ENCODE data around the gene AQP1. TPM values are rescaled to one million over a fixed set of nuclear protein-coding genes. Genes with fewer than 3 reads are reported as not detected.

AQP1 gene
- total RNA-seq, 3 donors from 2014 or later = 43.0 to 89.6 (median 48.1) TPM

DNA sequence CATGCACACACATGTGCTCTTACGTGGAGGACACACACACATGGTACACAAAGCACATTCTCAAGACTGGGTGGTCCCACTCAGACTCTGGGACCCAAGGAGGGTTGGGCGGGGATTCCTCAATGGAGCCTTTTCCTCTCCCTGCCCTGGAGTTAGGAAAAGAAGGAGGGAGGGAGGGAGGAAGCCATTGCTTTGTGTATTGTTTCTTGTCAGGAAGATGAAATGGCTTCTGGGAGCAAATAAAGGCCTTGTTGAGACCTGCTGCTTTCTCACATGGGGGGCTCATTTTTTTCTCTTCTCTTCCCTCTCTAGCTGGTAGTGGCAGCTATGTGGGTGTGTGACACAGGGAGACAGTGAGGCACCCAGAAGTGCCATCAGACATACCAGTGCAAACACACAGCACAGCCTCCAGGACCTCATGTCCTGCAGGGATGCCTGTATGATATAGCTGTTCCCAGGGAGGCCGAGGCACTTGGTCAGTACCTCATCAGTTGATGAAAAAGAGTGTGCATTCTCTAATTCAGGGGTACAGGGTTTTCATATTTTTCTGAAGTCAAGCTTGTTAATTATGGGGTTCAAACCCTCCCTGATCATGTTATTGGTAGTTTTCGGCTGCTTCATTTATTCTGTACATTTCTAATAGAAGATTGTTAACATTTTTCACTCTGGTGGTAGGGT lies 5.7 kb downstream of the AQP1 start:
- no peak for ATAC-seq
- H3K4me3 ChIP-seq = no peak overlapping the region
- no peaks in the 10 kb centered on the region for H3K9me3 ChIP-seq
- TF ChIP-seq, protein P1, sequence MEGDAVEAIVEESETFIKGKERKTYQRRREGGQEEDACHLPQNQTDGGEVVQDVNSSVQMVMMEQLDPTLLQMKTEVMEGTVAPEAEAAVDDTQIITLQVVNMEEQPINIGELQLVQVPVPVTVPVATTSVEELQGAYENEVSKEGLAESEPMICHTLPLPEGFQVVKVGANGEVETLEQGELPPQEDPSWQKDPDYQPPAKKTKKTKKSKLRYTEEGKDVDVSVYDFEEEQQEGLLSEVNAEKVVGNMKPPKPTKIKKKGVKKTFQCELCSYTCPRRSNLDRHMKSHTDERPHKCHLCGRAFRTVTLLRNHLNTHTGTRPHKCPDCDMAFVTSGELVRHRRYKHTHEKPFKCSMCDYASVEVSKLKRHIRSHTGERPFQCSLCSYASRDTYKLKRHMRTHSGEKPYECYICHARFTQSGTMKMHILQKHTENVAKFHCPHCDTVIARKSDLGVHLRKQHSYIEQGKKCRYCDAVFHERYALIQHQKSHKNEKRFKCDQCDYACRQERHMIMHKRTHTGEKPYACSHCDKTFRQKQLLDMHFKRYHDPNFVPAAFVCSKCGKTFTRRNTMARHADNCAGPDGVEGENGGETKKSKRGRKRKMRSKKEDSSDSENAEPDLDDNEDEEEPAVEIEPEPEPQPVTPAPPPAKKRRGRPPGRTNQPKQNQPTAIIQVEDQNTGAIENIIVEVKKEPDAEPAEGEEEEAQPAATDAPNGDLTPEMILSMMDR (IDR thresholded peaks at IDR 0.05) = no peak
- intact Hi-C loops (cut with DNase I, micrococcal nuclease) = no loop called here
- H3K36me3 ChIP-seq (ENCODE audit: low read depth) = no peaks in the 10 kb centered on the region
- peaks cover 11% of the 10 kb centered on the region for H3K4me1 ChIP-seq (ENCODE audit: low read depth)
- DNase-seq = peak in 2 of 3 donors; percentile 6 to 7

DNA sequence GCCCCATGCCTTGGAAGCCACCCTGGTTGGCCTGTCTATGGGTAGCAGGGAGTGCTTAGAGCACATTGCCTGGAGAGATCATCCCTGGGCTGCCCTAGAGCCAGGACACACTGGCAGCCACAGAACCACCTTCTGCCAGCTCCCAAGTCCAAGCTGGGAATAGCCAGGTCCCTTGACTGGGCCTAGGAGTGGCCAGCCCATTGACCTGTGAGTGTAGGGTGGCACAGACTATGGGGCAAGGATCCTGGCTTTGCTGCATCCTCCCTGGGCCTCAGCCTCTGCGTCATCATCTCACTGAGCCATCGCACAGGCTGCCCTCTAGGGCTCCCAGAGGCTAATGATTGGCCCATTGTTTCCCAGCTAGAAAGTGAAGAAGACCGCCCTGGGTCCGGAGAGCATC lies 7.0 kb downstream of the AQP1 start:
- DNase-seq = peak in 2 of 3 donors; percentile 11 to 13
- Histone ChIP-seq H3K36me3 (ENCODE audit: low read depth) (no peaks in the 10 kb centered on the region), H3K9me3 (no peaks in the 10 kb centered on the region), H3K4me3 (no peak overlapping the region), H3K4me1 (ENCODE audit: low read depth) (peaks cover 11% of the 10 kb centered on the region)
- intact Hi-C loops (cut with DNase I, micrococcal nuclease) = no loop called here
- TF ChIP-seq, protein P1 (IDR thresholded peaks at IDR 0.05) = no peak
- ATAC-seq = no peak

DNA sequence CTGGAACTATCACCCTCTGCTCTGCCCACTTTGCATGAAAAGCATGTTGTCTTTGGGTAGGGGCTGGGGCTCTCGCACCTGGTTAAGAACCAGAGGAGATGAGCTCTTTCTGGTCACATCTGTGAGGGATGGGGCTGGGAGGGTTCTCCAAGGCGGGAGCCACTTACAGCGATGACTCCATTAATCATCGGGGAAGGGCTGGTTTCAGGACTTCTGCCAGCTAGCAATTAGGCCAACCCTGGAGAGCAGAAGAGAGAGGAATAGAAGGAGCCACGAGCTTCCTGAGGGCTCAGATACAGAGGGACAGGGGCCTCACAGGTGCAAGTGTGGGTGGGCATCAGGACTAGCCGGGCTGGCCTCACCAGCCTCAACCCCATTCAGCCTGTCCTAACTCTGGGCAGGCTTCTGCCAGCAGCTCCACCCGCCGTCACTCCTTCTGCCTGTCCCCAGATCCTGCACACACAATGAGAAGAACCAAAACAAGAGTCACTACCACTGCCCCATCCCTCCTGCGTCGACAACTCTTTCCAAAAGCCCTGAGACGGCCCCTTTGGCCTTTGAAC lies 8.4 kb downstream of the AQP1 start:
- Histone ChIP-seq H3K36me3 (ENCODE audit: low read depth) (no peaks in the 10 kb centered on the region), H3K9me3 (no peaks in the 10 kb centered on the region), H3K4me3 (no peak overlapping the region), H3K4me1 (ENCODE audit: low read depth) (peaks cover 4% of the 10 kb centered on the region)
- DNase-seq = peak in 2 of 3 donors; percentile 23 to 38
- TF ChIP-seq, protein P1 (IDR thresholded peaks at IDR 0.05) = no peak
- intact Hi-C loops (cut with DNase I, micrococcal nuclease) = no loop called here
- ATAC-seq = peak; percentile 31

DNA sequence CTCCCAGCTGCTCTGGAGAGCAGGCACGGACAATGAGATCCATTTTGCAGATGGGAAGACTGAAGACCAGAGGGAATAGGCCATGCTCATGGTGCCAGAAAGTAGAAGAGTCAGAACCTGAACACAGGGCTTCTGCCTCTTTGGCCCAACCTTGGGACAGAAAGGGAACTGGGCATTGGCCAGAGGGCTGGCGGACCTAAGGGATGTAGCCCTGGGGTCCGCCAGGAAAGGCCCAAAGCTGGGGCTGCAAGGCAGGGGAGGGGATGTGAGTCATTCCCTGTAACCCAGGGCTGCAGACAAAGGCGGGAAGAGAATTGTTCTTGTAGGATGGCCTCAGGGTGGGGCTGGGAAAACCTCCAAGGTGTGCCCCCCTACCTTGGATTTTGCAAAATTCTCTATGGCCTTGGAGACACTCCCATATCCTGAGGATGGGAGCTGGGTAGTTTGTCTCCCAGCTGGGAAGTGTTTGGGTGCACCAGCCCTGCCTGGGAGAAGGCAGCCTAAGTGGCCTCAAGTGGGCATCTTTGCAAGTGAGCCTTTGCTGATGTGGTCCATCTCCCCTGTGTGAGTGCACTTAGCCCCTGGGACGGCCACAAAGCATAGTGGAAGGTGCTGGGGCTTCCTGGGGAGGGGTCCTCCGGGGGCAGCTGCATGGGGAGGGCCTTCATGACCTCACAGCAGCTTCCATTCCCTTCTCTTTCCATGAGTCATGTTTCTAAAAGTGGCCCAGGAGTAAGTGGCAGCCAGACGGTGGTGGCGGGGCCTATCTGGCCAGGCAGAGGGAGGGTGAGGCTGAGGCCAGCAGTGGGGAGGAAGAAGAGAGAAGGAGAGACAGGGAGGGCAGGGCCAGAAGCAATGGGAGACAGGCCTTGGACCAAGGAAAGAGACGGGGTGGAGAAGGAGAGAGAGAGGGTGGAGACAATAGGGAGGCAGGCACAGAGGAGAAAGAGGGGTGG lies 9.2 kb downstream of the AQP1 start:
- Histone ChIP-seq H3K4me1 (ENCODE audit: low read depth) (peaks cover 4% of the 10 kb centered on the region), H3K9me3 (no peaks in the 10 kb centered on the region), H3K36me3 (ENCODE audit: low read depth) (no peaks in the 10 kb centered on the region), H3K4me3 (no peak overlapping the region)
- TF ChIP-seq, protein P1 (IDR thresholded peaks at IDR 0.05) = no peak
- peak in 2 of 3 donors; percentile 23 to 48 for DNase-seq
- intact Hi-C loops (cut with DNase I, micrococcal nuclease) = no loop called here
- peak; percentile 36 for ATAC-seq

DNA sequence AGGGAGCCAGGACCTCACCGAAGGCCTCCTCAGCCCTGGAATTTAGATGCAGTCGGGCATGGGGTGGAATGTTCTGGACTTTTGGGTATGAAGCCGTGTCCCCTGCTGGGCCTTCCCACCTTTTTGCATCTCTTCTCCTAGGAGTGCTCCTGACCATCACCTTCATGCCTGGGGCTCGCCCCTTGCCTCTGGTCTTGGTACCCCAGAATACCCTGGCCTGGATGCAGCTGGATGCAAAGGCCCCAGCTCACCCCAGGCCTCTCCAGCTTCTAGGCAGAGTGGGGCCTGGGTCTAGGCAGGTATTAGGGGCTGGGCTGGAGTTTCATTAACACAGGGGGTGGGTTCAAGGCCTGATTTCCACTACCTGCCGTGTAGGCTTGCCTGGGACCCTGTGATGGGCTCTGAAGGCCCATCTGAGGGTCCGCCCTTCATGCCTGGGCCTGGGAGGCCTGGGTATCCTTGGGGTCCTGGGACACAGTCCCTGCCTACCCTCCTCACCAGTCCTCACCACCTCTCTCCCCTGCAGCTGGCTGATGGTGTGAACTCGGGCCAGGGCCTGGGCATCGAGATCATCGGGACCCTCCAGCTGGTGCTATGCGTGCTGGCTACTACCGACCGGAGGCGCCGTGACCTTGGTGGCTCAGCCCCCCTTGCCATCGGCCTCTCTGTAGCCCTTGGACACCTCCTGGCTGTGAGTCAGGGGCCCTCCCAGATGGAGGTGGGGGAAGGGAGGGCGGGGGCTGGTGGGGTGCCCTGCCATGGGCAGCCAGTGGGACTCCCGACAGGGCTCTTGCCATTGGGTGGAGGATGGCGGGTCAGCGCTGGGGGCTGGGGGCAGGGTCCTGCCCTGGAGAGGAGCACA lies 10.1 kb downstream of the AQP1 start:
- TF ChIP-seq, protein P1 (IDR thresholded peaks at IDR 0.05) = no peak
- ATAC-seq (no peak), DNase-seq (peak in 2 of 3 donors; percentile 22 to 38)
- Histone ChIP-seq H3K36me3 (ENCODE audit: low read depth) (no peaks in the 10 kb centered on the region), H3K4me1 (ENCODE audit: low read depth) (peaks cover 4% of the 10 kb centered on the region), H3K9me3 (no peaks in the 10 kb centered on the region), H3K4me3 (no peak overlapping the region)
- intact Hi-C loops (cut with DNase I, micrococcal nuclease) = no loop called here
